Activated CD8-positive, alpha-beta memory T cell treated with anti-CD3 and anti-CD28 coated beads, Interleukin-2, amount 50 U/mL, for 4 hours (primary cell): ENCODE data around the gene HAPLN2.
"Not testable (repeated sequence)": the region's sequence is repeated elsewhere in the genome, so short reads cannot be mapped to it uniquely, and the experiment has no call there.

Experiments
- DNase-seq: peaks from one replicate; pipeline ENCODE4 v3.0.0-alpha.2; 2020

HAPLN2 gene

DNA sequence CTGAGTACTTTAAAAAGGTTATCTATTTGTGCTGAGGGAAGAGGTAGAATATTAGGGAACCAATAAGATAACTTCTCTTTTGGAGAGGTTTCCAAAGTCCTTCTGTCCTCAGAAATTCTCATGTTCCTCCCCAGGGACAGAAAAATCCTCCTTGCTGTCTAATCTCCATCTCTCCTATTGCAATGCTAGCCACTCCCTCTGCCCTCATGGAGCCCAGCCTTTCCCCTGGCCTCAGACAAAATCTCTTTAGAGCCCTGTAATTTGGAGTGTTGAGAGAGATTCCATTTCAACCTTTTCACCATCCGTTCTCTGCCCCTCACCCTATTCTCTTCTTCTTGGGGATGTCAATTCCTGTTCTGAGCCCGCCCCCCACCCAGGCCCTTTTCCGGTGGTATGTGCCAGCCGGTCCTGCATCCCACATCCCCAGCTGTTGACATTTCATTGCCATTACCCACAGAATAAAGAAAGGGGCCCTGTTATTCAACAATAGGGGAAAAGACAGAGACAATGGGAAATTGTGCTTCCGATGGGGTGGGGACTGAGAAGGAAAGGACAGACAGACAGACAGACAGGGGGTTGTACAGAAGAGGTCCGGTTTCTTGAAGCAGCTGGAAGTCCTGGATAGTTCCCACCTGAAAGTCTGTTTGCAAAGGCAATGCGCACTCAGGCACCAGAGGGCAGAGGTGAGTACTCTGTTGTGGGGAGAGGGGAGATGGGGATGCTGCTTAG is at the start of gene HAPLN2:
Gene HAPLN2, plus strand, starts transcription at position 563 of the 729 bp plus-strand sequence. CDS start 4,076 bp downstream, outside the sequence.
- peak; percentile 24 for DNase-seq

- DNase-seq, result no peak
Measured at GRCh38 chr1:156571261-156571852, 47.9 kb upstream of the HAPLN2 start.

- DNase-seq, result peak; percentile 66
Measured at GRCh38 chr1:156571919-156572662, 47.1 kb upstream of the HAPLN2 start, which contains the start of gene IQGAP3. Gene IQGAP3, minus strand, starts transcription at chr1:156572565. Its CDS starts 36 bp downstream, at chr1:156572529.

DNA sequence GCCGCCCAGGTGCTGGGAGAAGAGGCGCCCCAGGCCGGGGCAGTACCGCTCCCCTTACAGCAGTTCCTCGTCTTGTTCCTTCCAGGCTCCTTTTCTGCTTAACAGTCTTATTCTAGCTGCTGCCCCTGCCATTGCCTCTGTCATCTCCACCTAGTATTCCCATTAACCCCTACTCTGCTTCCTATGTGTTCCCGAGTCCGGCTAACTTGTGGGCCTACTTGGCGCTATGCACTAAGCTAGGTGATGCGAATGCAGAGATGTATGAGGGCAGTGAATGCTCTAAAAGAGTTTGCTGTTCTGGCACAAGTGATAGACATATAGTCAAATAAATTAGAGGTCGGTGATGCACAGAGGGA is 46.6 kb upstream of the HAPLN2 start:
- no peak for DNase-seq

DNA sequence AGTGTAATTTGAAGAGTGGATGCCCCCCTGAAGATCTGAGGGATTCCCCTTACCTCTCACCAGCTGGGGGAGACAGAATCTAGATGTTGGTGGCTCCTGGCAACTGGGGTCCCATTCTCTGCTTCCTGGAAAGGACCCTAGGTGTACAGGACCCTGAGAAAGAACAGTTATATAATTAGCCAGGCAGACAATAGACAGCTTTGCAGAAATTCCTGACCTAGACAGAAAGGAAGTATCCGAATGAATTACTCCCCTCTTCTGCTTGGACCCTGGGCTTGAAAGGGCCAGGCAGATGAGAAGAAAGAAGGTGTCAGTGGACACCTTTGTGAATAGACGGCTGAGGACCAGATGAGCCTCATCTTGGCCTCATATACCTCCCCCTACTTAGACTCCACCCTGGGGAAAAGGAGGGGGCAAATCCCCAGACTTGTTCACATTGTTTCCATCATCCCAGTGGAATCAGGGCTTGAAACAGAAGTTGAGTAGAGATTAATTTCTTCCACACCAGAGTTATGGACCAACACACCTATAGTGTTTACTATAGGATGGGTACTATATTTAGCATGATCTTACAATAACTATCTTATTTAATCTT is 45.1 kb upstream of the HAPLN2 start:
- no peak for DNase-seq

- no peak for DNase-seq
Measured at GRCh38 chr1:156577550-156577949, 41.7 kb upstream of the HAPLN2 start.

DNA sequence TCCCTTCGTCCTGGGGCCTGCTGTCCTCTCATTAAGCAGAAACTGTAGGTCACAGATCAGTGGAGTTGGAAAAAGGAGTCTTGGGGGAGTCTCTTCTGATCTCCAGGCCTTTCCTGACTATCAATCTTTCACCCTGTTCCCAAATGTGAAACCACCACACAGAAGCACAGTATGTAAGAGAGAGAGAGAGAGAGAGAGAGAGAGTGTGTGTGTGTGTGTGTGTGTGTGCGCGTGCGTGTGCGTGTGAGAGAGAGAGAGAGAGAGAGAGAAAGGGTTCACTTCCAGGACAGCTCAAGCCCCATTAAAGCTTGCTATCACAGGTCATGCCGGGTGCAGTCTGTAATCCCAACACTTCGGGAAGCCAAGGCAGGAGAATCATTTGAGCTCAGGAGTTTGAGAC is 41.2 kb upstream of the HAPLN2 start:
- DNase-seq, result no peak

- DNase-seq, result no peak
Measured at GRCh38 chr1:156579472-156579871, 39.7 kb upstream of the HAPLN2 start, which contains the start of gene TTC24. Gene TTC24, plus strand, starts transcription at chr1:156579723. Its CDS starts 1,642 bp downstream, at chr1:156581365.

DNA sequence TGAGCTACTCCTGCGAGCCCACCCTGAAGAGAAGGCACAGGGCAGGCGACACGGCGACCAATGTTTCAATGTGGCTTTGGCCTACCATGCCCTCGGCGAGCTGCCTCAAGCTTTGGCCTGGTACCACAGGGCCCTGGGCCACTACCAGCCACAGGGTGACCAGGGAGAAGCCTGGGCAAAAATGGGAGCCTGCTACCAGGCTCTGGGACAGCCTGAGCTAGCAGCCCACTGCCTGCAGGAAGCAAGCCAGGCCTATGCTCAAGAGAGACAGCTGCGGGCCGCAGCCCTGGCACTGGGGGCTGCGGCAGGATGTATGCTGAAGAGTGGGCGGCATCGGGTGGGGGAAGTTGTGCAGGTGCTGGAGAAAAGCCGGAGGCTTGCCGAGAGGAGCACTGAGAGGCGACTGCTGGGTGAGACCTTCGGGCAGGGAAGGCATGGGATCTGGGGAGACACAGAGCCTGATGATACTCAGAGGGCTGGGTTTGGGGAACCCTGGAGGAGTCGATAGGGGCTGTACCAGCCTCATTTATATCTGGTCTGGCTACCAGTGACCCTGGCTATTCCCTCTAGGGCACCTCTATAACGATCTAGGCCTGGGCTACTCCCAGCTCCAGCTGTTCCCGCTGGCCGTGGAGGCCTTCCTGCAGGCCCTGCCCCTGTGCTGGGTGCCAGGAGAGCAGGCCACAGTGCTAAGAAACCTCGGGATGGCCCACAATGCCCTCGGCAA is 37.4 kb upstream of the HAPLN2 start:
- DNase-seq, result peak; percentile 67

DNA sequence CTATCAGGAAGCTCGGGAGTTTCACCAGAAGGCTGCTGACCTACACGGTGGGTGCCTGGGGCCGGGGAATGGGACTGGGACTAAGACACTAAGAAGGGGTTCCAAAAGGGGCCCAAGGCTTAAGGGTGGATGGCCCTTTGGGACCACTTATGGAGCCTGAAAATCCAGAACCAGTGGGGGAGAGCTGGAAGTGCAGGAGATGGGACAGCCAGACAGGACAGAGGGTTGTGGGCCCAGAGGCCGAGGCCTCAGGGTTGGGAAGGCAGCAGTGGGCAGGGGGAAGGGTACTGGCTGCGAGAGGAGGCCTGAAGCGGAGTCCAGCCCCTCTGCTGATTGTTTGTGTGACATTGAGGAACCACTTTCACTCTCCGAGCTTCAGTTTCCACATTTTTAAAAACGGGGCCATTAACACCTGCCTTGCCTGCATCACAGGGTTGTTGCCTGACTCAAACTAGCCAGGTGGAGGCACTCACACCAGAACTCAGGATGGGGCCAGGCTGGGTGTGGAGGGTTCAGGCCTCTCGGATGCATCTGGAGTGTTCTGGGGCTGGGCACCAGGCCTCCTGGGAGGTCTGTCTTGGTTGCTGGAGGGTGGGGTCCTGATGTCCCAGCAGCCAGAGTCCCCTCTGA is 36.7 kb upstream of the HAPLN2 start:
- DNase-seq, result no peak

DNA sequence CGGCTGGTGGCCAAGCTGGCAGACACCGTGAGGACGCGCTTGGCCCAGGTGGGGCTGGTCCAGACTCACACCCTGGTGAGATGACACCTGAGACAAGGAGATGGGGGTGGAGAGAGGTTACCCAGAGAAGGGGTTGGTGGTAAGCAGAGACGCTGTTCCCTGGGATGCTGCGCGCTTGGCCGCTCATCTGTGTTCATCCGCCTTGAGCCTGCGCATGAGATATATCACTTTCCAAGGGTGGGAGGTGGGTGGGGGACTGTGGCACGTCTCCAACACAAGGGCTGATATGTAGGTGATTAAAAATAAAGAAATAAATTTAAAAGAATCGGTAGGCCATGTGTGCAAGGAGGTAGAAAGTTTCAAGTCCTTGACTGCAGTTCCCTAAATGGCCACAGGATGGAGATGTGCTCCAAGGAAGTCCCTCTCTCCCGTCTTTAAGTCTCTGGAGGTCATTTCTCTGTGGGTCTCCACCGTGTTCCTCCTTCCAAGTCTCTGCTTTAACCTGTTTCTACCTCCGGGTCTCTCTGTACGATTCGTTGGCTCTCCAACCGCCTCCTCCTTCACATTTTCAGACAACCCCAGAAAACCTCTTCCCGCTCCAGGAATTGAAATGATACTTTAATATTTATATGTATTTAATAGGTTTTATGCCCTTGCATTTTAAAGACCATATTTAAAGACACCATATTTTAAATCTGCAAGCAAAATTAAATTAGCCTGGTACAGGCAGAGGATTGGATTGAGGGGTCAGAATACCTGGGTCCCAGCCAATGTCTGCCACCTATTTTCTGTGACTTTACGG is 35.2 kb upstream of the HAPLN2 start:
- peak; percentile 76 for DNase-seq

DNA sequence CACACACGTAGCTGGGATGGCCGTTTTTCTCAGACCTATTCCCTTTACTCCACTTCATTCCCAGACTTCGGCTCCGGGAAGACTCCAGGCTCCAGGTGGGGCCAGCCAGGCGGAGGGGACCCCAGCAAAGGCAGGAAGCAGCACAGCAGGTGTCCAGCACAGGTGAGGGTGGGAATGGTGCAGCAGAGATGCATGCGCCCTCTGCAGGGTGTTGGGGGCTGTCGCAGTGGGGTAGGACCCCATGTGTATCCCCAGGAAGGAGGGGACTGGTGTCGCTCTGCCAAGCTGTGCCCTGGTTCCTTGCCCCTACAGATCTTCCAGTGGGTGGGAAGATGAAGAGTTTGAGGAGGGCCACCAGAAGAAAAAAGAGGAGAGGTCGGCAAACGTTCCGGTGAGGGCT is 34.4 kb upstream of the HAPLN2 start:
- DNase-seq, result no peak

DNA sequence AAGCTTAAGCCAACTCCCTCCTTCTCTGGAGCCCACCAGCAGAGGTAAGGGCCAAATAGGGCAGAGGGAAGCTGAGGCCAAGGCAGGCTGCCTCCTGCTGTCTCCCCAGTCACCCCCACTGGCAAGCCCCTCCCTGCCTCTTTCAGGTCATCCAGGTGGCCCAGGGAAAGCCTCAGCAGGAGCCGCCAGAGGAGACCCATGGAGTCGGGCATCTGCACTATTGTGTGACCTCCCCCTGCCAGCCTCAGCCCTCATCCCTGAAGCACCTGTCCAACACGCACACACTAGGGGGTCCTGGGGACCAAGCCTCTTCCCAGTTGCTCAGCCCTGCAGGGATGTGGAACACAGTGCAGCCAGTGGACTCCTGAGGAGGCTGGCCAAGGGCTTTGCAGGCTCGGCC is 32.9 kb upstream of the HAPLN2 start:
- DNase-seq, result no peak

- DNase-seq, result no peak
Measured at GRCh38 chr1:156586892-156587477, 32.2 kb upstream of the HAPLN2 start.

GRCh38 chr1:156587927-156588326 is 31.3 kb upstream of the HAPLN2 start:
- not testable (repeated sequence) for DNase-seq

- DNase-seq, result no peak
Measured at GRCh38 chr1:156589546-156589945, 29.7 kb upstream of the HAPLN2 start.

DNA sequence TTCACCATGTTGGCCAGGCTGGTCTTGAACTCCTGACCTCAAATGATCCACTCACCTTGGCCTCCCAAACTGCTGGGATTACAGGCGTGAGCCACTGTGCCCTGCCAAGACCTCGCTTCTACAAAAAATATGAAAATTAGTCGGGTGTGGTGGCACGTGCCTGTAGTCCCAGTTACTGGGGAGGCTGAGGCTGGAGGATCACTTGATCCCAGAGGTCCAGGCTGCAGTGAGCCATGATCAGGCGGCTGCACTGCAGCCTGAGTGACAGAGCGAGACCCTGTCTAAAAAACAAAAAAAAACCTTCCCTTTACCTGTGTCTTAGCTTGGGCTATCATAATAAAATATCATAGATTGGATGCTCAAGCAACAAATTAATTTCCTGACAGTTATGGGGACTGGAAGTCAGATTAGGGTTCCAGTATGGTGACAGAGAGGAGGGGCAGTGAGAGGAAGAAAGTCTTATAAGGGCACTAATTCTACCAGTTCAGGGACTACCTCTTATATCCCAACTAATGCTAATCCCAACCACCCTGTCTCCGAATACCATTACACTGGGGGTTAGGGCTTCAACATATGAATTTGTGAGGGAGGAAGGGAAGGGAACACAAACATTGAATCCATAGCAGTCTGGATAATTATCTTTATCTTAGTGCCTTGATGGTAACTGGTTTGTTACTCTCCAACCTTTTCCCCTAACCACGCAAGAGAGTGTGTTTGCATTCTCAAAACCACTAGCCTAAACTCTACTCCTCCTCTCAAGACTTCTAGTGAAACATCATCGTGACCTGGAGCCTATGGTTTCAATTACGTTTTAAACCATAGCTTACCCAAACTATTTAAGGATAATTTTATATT is 28.7 kb upstream of the HAPLN2 start:
- no peak for DNase-seq

DNA sequence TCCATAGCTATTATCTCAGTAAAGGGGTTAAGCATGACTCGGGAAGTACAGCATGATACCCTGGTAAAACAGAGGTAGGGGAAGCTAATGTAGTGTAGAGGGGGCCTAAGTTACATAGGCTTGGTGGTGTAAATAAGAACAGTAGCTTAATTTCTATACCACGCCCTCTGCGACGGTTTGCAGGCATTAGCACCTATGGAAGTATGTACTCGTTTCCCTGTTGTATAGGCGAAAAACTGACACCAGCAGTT is 28.1 kb upstream of the HAPLN2 start:
- no peak for DNase-seq

- DNase-seq, result peak; percentile 69
Measured at GRCh38 chr1:156591432-156592157, 27.6 kb upstream of the HAPLN2 start, which contains the start of gene NAXE. Gene NAXE, plus strand, starts transcription at chr1:156591776. Its CDS starts 29 bp downstream, at chr1:156591805.
